Measurements from ENCODE around the gene UBQLN3.

The UBQLN3 gene

DNA sequence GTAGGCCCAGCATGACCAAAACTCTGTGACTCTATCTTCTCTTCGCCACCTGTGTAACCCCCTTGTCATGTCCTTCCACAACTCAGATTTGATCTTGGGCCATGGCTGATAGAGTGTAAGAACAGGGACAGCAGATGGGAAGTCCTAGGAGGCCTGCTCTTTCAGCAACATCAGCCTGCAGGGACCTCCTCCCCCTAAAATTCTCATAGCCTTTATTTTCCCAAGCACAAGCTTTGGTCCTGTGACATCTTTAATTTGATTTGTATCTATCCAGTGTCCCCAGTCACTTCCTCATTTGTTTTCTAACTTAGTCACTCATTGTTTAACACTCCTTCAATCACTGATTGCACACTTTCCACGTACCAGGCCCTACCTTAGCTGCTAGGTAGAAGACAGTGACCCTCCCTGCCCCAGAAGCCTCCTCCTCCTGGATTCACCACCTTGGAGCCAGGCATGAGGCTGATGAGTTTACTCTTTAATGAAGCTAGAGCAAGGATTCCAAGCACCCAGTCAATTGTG is 5.3 kb downstream of the UBQLN3 start:
- CTCF ChIA-PET: no interaction called here
- no peak for TF ChIP-seq FOXM1 (IDR thresholded peaks at IDR 0.05; ENCODE audit: borderline replicate concordance)
- TF ChIP-seq ELF4 (IDR thresholded peaks at IDR 0.05): no peak
- TF ChIP-seq, protein P1, sequence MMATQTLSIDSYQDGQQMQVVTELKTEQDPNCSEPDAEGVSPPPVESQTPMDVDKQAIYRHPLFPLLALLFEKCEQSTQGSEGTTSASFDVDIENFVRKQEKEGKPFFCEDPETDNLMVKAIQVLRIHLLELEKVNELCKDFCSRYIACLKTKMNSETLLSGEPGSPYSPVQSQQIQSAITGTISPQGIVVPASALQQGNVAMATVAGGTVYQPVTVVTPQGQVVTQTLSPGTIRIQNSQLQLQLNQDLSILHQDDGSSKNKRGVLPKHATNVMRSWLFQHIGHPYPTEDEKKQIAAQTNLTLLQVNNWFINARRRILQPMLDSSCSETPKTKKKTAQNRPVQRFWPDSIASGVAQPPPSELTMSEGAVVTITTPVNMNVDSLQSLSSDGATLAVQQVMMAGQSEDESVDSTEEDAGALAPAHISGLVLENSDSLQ (IDR thresholded peaks at IDR 0.05): no peak
- TF ChIP-seq TARDBP (IDR thresholded peaks at IDR 0.05): no peak
- TF ChIP-seq LEF1 (IDR thresholded peaks at IDR 0.05; ENCODE audit: borderline replicate concordance): no peak
- no peak for TF ChIP-seq ARNT (IDR thresholded peaks at IDR 0.05)
- TF ChIP-seq SP1 (IDR thresholded peaks at IDR 0.05): no peak
- no peak for TF ChIP-seq FOXA1 (IDR thresholded peaks at IDR 0.05)
- no peak for DNase-seq (ENCODE audit: extremely low spot score)
- POLR2A ChIA-PET: no interaction called here

DNA sequence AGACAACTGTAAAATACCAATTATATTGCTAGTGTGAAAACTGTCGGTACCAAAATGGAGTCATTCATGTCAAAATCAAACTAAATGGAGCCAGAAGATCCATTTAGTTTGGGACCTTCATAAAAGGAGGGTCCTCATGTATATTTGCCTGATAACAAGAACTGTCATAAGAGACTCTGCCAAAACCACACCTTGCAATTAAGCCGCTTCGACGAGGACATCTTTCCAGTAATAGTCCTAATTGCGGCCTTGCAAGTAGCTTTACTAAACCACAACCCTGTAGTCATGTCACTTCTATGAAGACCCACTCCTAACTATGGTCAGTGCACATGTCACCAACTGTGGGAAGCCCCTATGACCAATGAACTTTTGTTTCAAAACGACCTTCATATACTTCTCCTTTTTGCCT is 9.4 kb downstream of the UBQLN3 start:
- POLR2A ChIA-PET: no interaction called here
- CTCF ChIA-PET: no interaction called here
- no peak for DNase-seq (ENCODE audit: extremely low spot score)
- TF ChIP-seq LEF1 (IDR thresholded peaks at IDR 0.05; ENCODE audit: borderline replicate concordance): no peak
- TF ChIP-seq FOXM1 (IDR thresholded peaks at IDR 0.05; ENCODE audit: borderline replicate concordance): no peak
- no peak for TF ChIP-seq SUZ12 (IDR thresholded peaks at IDR 0.05)
- TF ChIP-seq BHLHE40 (IDR thresholded peaks at IDR 0.05; ENCODE audit: borderline replicate concordance): no peak
- no peak for TF ChIP-seq HDGF (IDR thresholded peaks at IDR 0.05; ENCODE audit: borderline replicate concordance)
- no peak for TF ChIP-seq NFRKB (IDR thresholded peaks at IDR 0.05)
- no peak for TF ChIP-seq SP1 (IDR thresholded peaks at IDR 0.05)
- no peak for TF ChIP-seq FOXA1 (IDR thresholded peaks at IDR 0.05)
- TF ChIP-seq ZNF384 (IDR thresholded peaks at IDR 0.05): no peak
- no peak for TF ChIP-seq ELF4 (IDR thresholded peaks at IDR 0.05)
- TF ChIP-seq FOXK2 (IDR thresholded peaks at IDR 0.05): no peak
- no peak for TF ChIP-seq L3MBTL2 (conservative IDR thresholded peaks at IDR 0.05)
- TF ChIP-seq, protein P1 (IDR thresholded peaks at IDR 0.05): no peak
- TF ChIP-seq ARNT (IDR thresholded peaks at IDR 0.05): no peak
- TF ChIP-seq TARDBP (IDR thresholded peaks at IDR 0.05): no peak

DNA sequence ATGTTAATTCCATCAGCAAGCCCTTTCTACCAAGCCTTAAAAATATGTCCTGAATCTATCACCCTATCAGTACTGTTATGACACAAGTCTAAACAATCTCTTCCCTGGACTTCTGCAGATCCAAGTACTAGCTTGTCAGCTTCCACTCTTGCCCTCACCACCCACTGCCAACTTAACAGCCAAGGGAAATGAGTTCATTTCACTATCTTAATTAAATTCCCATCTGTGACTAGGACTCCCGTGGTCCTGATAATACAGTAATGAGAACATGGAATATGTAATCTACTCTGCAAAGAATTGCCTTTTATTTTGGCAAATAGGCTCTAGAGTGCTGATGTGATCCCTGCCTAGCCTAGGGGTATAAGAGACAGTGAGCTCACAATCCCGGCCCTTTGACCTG is 10.1 kb downstream of the UBQLN3 start:
- no peak for DNase-seq (ENCODE audit: extremely low spot score)
- TF ChIP-seq ARNT (IDR thresholded peaks at IDR 0.05) (no peak), L3MBTL2 (conservative IDR thresholded peaks at IDR 0.05) (no peak), ZNF384 (IDR thresholded peaks at IDR 0.05) (no peak), ELF4 (IDR thresholded peaks at IDR 0.05) (no peak), SUZ12 (IDR thresholded peaks at IDR 0.05) (no peak)
- TF ChIP-seq, protein P1 (IDR thresholded peaks at IDR 0.05): no peak
- ChIA-PET CTCF (no interaction called here), POLR2A (no interaction called here)

DNA sequence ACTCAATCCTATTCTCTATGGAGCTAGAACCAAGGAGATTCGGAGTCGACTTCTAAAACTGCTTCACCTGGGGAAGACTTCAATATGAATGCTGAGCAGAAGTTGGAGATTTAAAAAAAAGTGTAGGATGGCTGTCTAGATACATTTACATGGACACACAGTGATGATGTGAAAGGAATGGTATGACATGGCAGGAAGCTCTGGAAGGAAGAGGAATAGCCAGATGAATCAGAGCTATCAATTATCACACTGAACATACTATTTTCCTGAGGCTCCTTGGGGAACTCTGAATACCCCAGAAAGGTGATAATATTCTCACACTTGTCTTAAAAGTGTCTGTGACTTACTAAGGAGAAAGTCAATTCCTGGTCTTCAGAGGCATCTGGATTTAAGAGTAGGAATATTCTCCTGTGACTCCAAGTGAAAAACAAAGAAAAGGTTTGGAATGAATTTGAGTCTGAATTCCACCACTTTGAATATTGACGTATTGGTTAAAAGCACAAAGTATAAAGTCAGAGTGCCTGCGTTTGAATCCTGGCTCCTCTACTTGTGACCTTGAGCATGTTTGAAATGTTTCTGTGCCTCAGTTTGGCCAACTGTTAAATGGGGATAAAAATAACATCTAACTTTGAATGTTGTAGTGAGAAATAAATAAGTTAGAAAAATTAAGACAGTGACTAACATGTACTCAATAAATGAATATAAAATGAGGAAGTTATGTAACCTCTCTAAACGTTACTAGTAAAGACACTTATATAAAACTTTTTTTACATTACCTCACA is 20.0 kb downstream of the UBQLN3 start:
- TF ChIP-seq HDGF (IDR thresholded peaks at IDR 0.05; ENCODE audit: borderline replicate concordance): no peak
- no peak for TF ChIP-seq SP1 (IDR thresholded peaks at IDR 0.05)
- ChIA-PET POLR2A (no interaction called here), CTCF (no interaction called here)
- no peak for DNase-seq (ENCODE audit: extremely low spot score)

DNA sequence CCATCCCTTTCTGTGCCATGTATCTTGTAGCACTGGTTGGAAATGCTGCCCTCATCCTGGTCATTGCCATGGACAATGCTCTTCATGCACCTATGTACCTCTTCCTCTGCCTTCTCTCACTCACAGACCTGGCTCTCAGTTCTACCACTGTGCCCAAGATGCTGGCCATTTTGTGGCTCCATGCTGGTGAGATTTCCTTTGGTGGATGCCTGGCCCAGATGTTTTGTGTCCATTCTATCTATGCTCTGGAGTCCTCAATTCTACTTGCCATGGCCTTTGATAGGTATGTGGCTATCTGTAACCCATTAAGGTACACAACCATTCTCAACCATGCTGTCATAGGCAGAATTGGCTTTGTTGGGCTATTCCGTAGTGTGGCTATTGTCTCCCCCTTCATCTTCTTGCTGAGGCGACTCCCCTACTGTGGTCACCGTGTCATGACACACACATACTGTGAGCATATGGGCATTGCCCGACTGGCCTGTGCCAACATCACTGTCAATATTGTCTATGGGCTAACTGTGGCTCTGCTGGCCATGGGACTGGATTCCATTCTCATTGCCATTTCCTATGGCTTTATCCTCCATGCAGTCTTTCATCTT is 20.9 kb downstream of the UBQLN3 start:
- CTCF ChIA-PET: no interaction called here
- TF ChIP-seq FOXK2 (IDR thresholded peaks at IDR 0.05): no peak
- TF ChIP-seq L3MBTL2 (conservative IDR thresholded peaks at IDR 0.05): no peak
- no peak for TF ChIP-seq LEF1 (IDR thresholded peaks at IDR 0.05; ENCODE audit: borderline replicate concordance)
- no peak for TF ChIP-seq TARDBP (IDR thresholded peaks at IDR 0.05)
- no peak for TF ChIP-seq NFRKB (IDR thresholded peaks at IDR 0.05)
- TF ChIP-seq, protein P1 (IDR thresholded peaks at IDR 0.05): no peak
- TF ChIP-seq SP1 (IDR thresholded peaks at IDR 0.05): no peak
- TF ChIP-seq FOXM1 (IDR thresholded peaks at IDR 0.05; ENCODE audit: borderline replicate concordance): no peak
- no peak for TF ChIP-seq BHLHE40 (IDR thresholded peaks at IDR 0.05; ENCODE audit: borderline replicate concordance)
- TF ChIP-seq CTBP1 (IDR thresholded peaks at IDR 0.05; ENCODE audit: borderline replicate concordance): no peak
- no peak for TF ChIP-seq ELF4 (IDR thresholded peaks at IDR 0.05)
- POLR2A ChIA-PET: no interaction called here
- no peak for DNase-seq (ENCODE audit: extremely low spot score)

DNA sequence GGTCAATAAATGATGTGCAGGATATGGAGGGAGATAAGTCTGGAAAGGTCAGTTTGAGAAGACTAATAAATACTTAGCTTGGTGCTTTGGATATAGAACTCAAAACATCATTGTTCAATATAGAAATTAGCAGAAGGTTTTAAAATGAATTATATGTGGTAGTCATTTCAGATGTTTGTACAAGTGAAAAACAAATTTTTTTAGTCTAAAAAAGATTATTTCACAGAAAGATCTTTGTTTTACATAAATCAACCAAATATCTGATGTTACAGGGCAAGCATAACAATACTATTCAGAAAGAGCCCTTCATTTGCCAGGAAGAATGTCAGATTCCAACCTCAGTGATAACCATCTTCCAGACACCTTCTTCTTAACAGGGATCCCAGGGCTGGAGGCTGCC is 21.4 kb downstream of the UBQLN3 start, which contains the start of gene OR52D1:
OR52D1 (plus strand) TSS at position 301 of the 400 bp plus-strand sequence; CDS start at position 323, 22 bp downstream.
- ChIA-PET POLR2A (no interaction called here), CTCF (no interaction called here)
- TF ChIP-seq ELF4 (IDR thresholded peaks at IDR 0.05) (no peak), BHLHE40 (IDR thresholded peaks at IDR 0.05; ENCODE audit: borderline replicate concordance) (no peak), TARDBP (IDR thresholded peaks at IDR 0.05) (no peak), CTBP1 (IDR thresholded peaks at IDR 0.05; ENCODE audit: borderline replicate concordance) (no peak)
- no peak for DNase-seq (ENCODE audit: extremely low spot score)
